ENCODE data around the gene RXFP3. TPM values are rescaled to one million over a fixed set of nuclear protein-coding genes. Genes with fewer than 3 reads are reported as not detected.

RXFP3 gene
- polyA plus RNA-seq: not detected
- long read RNA-seq, donor 1: 0 reads
- long read RNA-seq, donor 2: 0 reads
- long read RNA-seq, donor 3: 0 reads
- long read RNA-seq, donor 4: 0 reads
- long read RNA-seq, donor 5: 0 reads
- long read RNA-seq, donor 6: 0 reads
- long read RNA-seq, donor 7: 0 reads
- long read RNA-seq, donor 8: 0 reads
- long read RNA-seq, donor 9: 0 reads
- long read RNA-seq, donor 10: 0 reads
- long read RNA-seq, donor 11: 0 reads

- Histone ChIP-seq H3K4me3 (ENCODE audit: low read length) (peak within 1 kb of the TSS; percentile 23), H3K36me3 (ENCODE audit: control insufficient read depth, insufficient read depth, low read length) (no peaks in the 10 kb centered on the region), H3K27ac (ENCODE audit: low read length) (no peak within 1 kb of the TSS), H3K9me3 (ENCODE audit: control insufficient read depth, low read depth, low read length) (peaks cover 15% of the 10 kb centered on the region), H3K27me3 (ENCODE audit: control insufficient read depth, insufficient read depth, low read length) (peaks cover 61% of the 10 kb centered on the region), H3K4me1 (ENCODE audit: control insufficient read depth, insufficient read depth, low read length) (no peaks in the 10 kb centered on the region)
- WGBS (ENCODE audit: insufficient coverage, low lambda C conversion rate): no CpG with 5 or more reads among the region's 45 CpGs
- DNase-seq: no peak
Measured at GRCh38 chr5:33936381-33937016, at the start of gene RXFP3. RXFP3 (plus strand) TSS chr5:33936386; CDS start chr5:33936741, 355 bp downstream.

- WGBS (ENCODE audit: insufficient coverage, low lambda C conversion rate): no CpG with 5 or more reads among the region's 3 CpGs
- Histone ChIP-seq H3K27ac (ENCODE audit: low read length) (no peak overlapping the region), H3K9me3 (ENCODE audit: control insufficient read depth, low read depth, low read length) (peaks cover 3% of the 10 kb centered on the region), H3K36me3 (ENCODE audit: control insufficient read depth, insufficient read depth, low read length) (no peaks in the 10 kb centered on the region), H3K27me3 (ENCODE audit: control insufficient read depth, insufficient read depth, low read length) (peaks cover 27% of the 10 kb centered on the region), H3K4me3 (ENCODE audit: low read length) (no peak overlapping the region), H3K4me1 (ENCODE audit: control insufficient read depth, insufficient read depth, low read length) (no peaks in the 10 kb centered on the region)
- DNase-seq: no peak
Measured at GRCh38 chr5:33887268-33887667, 48.9 kb upstream of the RXFP3 start.

- Histone ChIP-seq H3K27ac (ENCODE audit: low read length) (no peak overlapping the region), H3K4me1 (ENCODE audit: control insufficient read depth, insufficient read depth, low read length) (no peaks in the 10 kb centered on the region), H3K4me3 (ENCODE audit: low read length) (no peak overlapping the region), H3K27me3 (ENCODE audit: control insufficient read depth, insufficient read depth, low read length) (peaks cover 39% of the 10 kb centered on the region), H3K9me3 (ENCODE audit: control insufficient read depth, low read depth, low read length) (peaks cover 4% of the 10 kb centered on the region), H3K36me3 (ENCODE audit: control insufficient read depth, insufficient read depth, low read length) (no peaks in the 10 kb centered on the region)
- DNase-seq: no peak
- no CpG with 5 or more reads among the region's 4 CpGs for WGBS (ENCODE audit: insufficient coverage, low lambda C conversion rate)
Measured at GRCh38 chr5:33888587-33888986, 47.6 kb upstream of the RXFP3 start.

- H3K4me1 ChIP-seq (ENCODE audit: control insufficient read depth, insufficient read depth, low read length): no peaks in the 10 kb centered on the region
Measured at GRCh38 chr5:33890131-33891032, 45.8 kb upstream of the RXFP3 start.

GRCh38 chr5:33891446-33891787 is 44.8 kb upstream of the RXFP3 start:
- H3K4me1 ChIP-seq (ENCODE audit: control insufficient read depth, insufficient read depth, low read length): no peaks in the 10 kb centered on the region
- no peak overlapping the region for H3K27ac ChIP-seq (ENCODE audit: low read length)
- H3K9me3 ChIP-seq (ENCODE audit: control insufficient read depth, low read depth, low read length): peaks cover 4% of the 10 kb centered on the region
- DNase-seq: no peak
- peak overlapping the region; percentile 41 for H3K4me3 ChIP-seq (ENCODE audit: low read length)
- H3K36me3 ChIP-seq (ENCODE audit: control insufficient read depth, insufficient read depth, low read length): no peaks in the 10 kb centered on the region
- peaks cover 39% of the 10 kb centered on the region for H3K27me3 ChIP-seq (ENCODE audit: control insufficient read depth, insufficient read depth, low read length)
- WGBS (ENCODE audit: insufficient coverage, low lambda C conversion rate): 20% methylated on average over 1 of the region's 6 CpGs

More at GRCh38 chr5:33890131-33891032, 45.8 kb upstream of the RXFP3 start:
- WGBS (ENCODE audit: insufficient coverage, low lambda C conversion rate): no CpG with 5 or more reads among the region's 12 CpGs
- Histone ChIP-seq H3K27me3 (ENCODE audit: control insufficient read depth, insufficient read depth, low read length) (peaks cover 39% of the 10 kb centered on the region), H3K4me3 (ENCODE audit: low read length) (peak overlapping the region; percentile 41), H3K9me3 (ENCODE audit: control insufficient read depth, low read depth, low read length) (peaks cover 4% of the 10 kb centered on the region), H3K36me3 (ENCODE audit: control insufficient read depth, insufficient read depth, low read length) (no peaks in the 10 kb centered on the region), H3K27ac (ENCODE audit: low read length) (no peak overlapping the region)
- no peak for DNase-seq

GRCh38 chr5:33891788-33892619 is 44.2 kb upstream of the RXFP3 start, which contains the start of gene ADAMTS12:
ADAMTS12 (minus strand) TSS chr5:33891990; CDS start chr5:33891856, 134 bp downstream.
- H3K27me3 ChIP-seq (ENCODE audit: control insufficient read depth, insufficient read depth, low read length): peaks cover 39% of the 10 kb centered on the region
- peak within 1 kb of the TSS; percentile 41 for H3K4me3 ChIP-seq (ENCODE audit: low read length)
- no peaks in the 10 kb centered on the region for H3K36me3 ChIP-seq (ENCODE audit: control insufficient read depth, insufficient read depth, low read length)
- peak in 1 of 2 donors; percentile 22 for DNase-seq
- H3K9me3 ChIP-seq (ENCODE audit: control insufficient read depth, low read depth, low read length): peaks cover 4% of the 10 kb centered on the region
- no CpG with 5 or more reads among the region's 45 CpGs for WGBS (ENCODE audit: insufficient coverage, low lambda C conversion rate)
- H3K27ac ChIP-seq (ENCODE audit: low read length): no peak within 1 kb of the TSS
- no peaks in the 10 kb centered on the region for H3K4me1 ChIP-seq (ENCODE audit: control insufficient read depth, insufficient read depth, low read length)

GRCh38 chr5:33892620-33893137 is 43.5 kb upstream of the RXFP3 start:
- DNase-seq: peak; percentile 3 to 14
- Histone ChIP-seq H3K27ac (ENCODE audit: low read length) (no peak overlapping the region), H3K4me3 (ENCODE audit: low read length) (peak overlapping the region; percentile 41), H3K4me1 (ENCODE audit: control insufficient read depth, insufficient read depth, low read length) (no peaks in the 10 kb centered on the region), H3K9me3 (ENCODE audit: control insufficient read depth, low read depth, low read length) (peaks cover 4% of the 10 kb centered on the region), H3K27me3 (ENCODE audit: control insufficient read depth, insufficient read depth, low read length) (peaks cover 39% of the 10 kb centered on the region), H3K36me3 (ENCODE audit: control insufficient read depth, insufficient read depth, low read length) (no peaks in the 10 kb centered on the region)
- no CpG with 5 or more reads among the region's 5 CpGs for WGBS (ENCODE audit: insufficient coverage, low lambda C conversion rate)

GRCh38 chr5:33894566-33894965 is 41.6 kb upstream of the RXFP3 start:
- Histone ChIP-seq H3K4me1 (ENCODE audit: control insufficient read depth, insufficient read depth, low read length) (no peaks in the 10 kb centered on the region), H3K27me3 (ENCODE audit: control insufficient read depth, insufficient read depth, low read length) (peaks cover 36% of the 10 kb centered on the region), H3K9me3 (ENCODE audit: control insufficient read depth, low read depth, low read length) (peaks cover 4% of the 10 kb centered on the region), H3K27ac (ENCODE audit: low read length) (no peak overlapping the region), H3K4me3 (ENCODE audit: low read length) (no peak overlapping the region), H3K36me3 (ENCODE audit: control insufficient read depth, insufficient read depth, low read length) (no peaks in the 10 kb centered on the region)
- DNase-seq: no peak
- no CpG with 5 or more reads among the region's 1 CpG for WGBS (ENCODE audit: insufficient coverage, low lambda C conversion rate)

GRCh38 chr5:33901156-33901555 is 35.0 kb upstream of the RXFP3 start:
- Histone ChIP-seq H3K4me1 (ENCODE audit: control insufficient read depth, insufficient read depth, low read length) (no peaks in the 10 kb centered on the region), H3K9me3 (ENCODE audit: control insufficient read depth, low read depth, low read length) (no peaks in the 10 kb centered on the region), H3K27me3 (ENCODE audit: control insufficient read depth, insufficient read depth, low read length) (no peaks in the 10 kb centered on the region), H3K27ac (ENCODE audit: low read length) (no peak overlapping the region), H3K36me3 (ENCODE audit: control insufficient read depth, insufficient read depth, low read length) (no peaks in the 10 kb centered on the region), H3K4me3 (ENCODE audit: low read length) (no peak overlapping the region)
- no CpG with 5 or more reads among the region's 1 CpG for WGBS (ENCODE audit: insufficient coverage, low lambda C conversion rate)
- no peak for DNase-seq

Data from large intestine (tissue), 12 donors.